OCI-LY7 (cell line): ENCODE results near the gene LARGE1. TPM values are rescaled to one million over a fixed set of nuclear protein-coding genes. Genes with fewer than 3 reads are reported as not detected.

Source experiments
- BruUV-seq: library from RNA; stranded (reverse); fragments of 400-500 nt; replicated peaks from 2 replicates; lab custom pipeline; 2021; lab: Mats Ljungman, UMichigan
- CTCF ChIA-PET: fragments of 300-600 bp; sonication (Branson Sonifier 250); formaldehyde crosslinking; loops from one replicate; lab custom pipeline; 2022; ENCODE audit warnings: antibody characterized with exemption; ENCODE audit not compliant: unreplicated experiment; lab: Charles Lee
- POLR2A ChIA-PET: fragments of 300-600 bp; sonication (Branson Sonifier 250); formaldehyde crosslinking; loops from one replicate; lab custom pipeline; 2022; ENCODE audit warnings: antibody characterized with exemption; lab: Charles Lee
- DNase-seq: peaks from one replicate; pipeline ENCODE4 v3.0.0-alpha.2; 2015; ENCODE audit warnings: low spot score
- H2AFZ ChIP-seq: fragments of 200-600 bp; sonication (generic), shearing (Covaris generic); 2 replicates; pipeline ENCODE4 v1.6.1; 2014; ENCODE audit warnings: mild to moderate bottlenecking, antibody characterized with exemption, low read length, moderate library complexity
- H3K27ac ChIP-seq: fragments of 200-600 bp; sonication (generic); 2 replicates; pipeline ENCODE4 v1.5.1; 2014; ENCODE audit warnings: mixed run types, low read depth, mild to moderate bottlenecking, moderate library complexity, low read length, inconsistent platforms; ENCODE audit not compliant: poor library complexity, severe bottlenecking
- H3K36me3 ChIP-seq: fragments of 200-600 bp; sonication (generic); 2 replicates; pipeline ENCODE4 v1.6.1; 2014; ENCODE audit warnings: mild to moderate bottlenecking, antibody characterized with exemption, low read length, moderate library complexity, mixed read lengths; ENCODE audit not compliant: insufficient read depth
- H3K4me1 ChIP-seq: fragments of 200-600 bp; sonication (generic); 2 replicates; pipeline ENCODE4 v1.5.1; 2014; ENCODE audit warnings: mild to moderate bottlenecking, low read length; ENCODE audit not compliant: insufficient read depth, poor library complexity, severe bottlenecking
- H3K4me2 ChIP-seq: fragments of 200-600 bp; sonication (generic); 2 replicates; pipeline ENCODE4 v1.6.1; 2014; ENCODE audit warnings: mild to moderate bottlenecking, low read length
- H3K4me3 ChIP-seq: fragments of 200-600 bp; sonication (generic); 2 replicates; pipeline ENCODE4 v1.5.1; 2014; ENCODE audit warnings: mild to moderate bottlenecking, low read depth, low read length; ENCODE audit not compliant: poor library complexity, severe bottlenecking
- H3K79me2 ChIP-seq: fragments of 200-600 bp; sonication (generic); 2 replicates; pipeline ENCODE4 v1.6.1; 2016; ENCODE audit warnings: low read depth, mild to moderate bottlenecking, low read length, moderate library complexity, mixed read lengths; ENCODE audit not compliant: insufficient read depth
- H3K9me2 ChIP-seq: fragments of 200-600 bp; sonication (generic); 2 replicates; pipeline ENCODE4 v1.6.1; 2016; ENCODE audit warnings: mild to moderate bottlenecking, low read length, mixed read lengths; ENCODE audit not compliant: insufficient read depth
- H3K9me3 ChIP-seq: fragments of 200-600 bp; sonication (generic); 2 replicates; pipeline ENCODE4 v1.6.1; 2014; ENCODE audit warnings: mild to moderate bottlenecking, mixed run types, low read length, mixed read lengths
- H4K20me1 ChIP-seq: fragments of 200-600 bp; sonication (generic); 2 replicates; pipeline ENCODE4 v1.6.1; 2014; ENCODE audit warnings: mild to moderate bottlenecking, antibody characterized with exemption, low read length, moderate library complexity, mixed read lengths; ENCODE audit not compliant: insufficient read depth
- EZH2phosphoT487 ChIP-seq: fragments of 200-600 bp; sonication (generic); IDR thresholded peaks from 2 replicates; pipeline ENCODE4 v1.6.1; 2018; ENCODE audit warnings: low read depth, borderline replicate concordance, mild to moderate bottlenecking, mixed run types, antibody characterized with exemption, low read length, moderate library complexity, mixed read lengths
- intact Hi-C: fragments of 100-400 bp; cut with micrococcal nuclease; formaldehyde crosslinking; loops from one replicate; pipeline ENCODE4 v1.10.0; 2022; ENCODE audit not compliant: unreplicated experiment
- total RNA-seq, 2 experiments: library from RNA; depleted of rRNA in 1 of 2; stranded (reverse); fragments of >200 nt in 1 of 2; shearing (Covaris generic) in 1 of 2; gene quantifications; 2 replicates each; pipeline ENCODE4 v1.2.3, GENCODE V29; 2014 to 2022
- TF ChIP-seq, protein P1 (sequence below): fragments of 200-600 bp; sonication (generic); conservative IDR thresholded peaks from 2 replicates; pipeline ENCODE4 v1.5.1; 2014; ENCODE audit warnings: mild to moderate bottlenecking, antibody characterized with exemption, low read length, moderate library complexity, mixed read lengths

LARGE1 gene
- total RNA-seq, 2 experiments from 2014 or later = 31.5 to 31.9 TPM

DNA sequence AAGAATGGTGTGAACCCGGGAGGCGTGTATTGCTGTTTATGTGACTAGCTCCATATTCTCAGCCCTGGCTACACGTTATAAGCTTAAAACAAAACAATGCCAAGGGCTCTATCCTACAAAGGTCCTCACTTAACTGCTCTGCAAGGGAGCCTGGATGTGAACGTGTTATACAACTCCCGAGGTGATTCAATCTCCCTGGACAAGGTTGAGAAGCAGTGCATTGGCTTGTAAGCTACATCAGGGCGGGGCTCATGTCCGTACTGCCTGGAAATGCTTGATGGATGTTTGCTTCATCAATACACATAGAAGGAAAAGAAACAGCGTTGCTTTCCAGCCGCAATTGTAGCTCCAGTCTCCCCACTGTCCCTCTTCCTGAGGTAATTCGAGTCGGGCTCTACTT is 605.2 kb downstream of the LARGE1 start:
- Histone ChIP-seq H3K9me2 (no peaks in the 10 kb centered on the region), H2AFZ (no peak overlapping the region), H3K79me2 (no peaks in the 10 kb centered on the region), H3K4me3 (no peak overlapping the region), H3K9me3 (no peaks in the 10 kb centered on the region), H3K27ac (no peak overlapping the region), H3K36me3 (no peaks in the 10 kb centered on the region), H3K4me2 (no peak overlapping the region), H3K4me1 (peaks cover 38% of the 10 kb centered on the region), H4K20me1 (no peaks in the 10 kb centered on the region)
- CTCF ChIA-PET = interaction anchor here (1.0 kb wide), 1 partner anchor 13 kb away, joined by 4 read pairs; no protein-coding TSS in a partner anchor
- no TSS peak for BruUV-seq
- no peak for DNase-seq
- intact Hi-C loops = loop anchor here (5.0 kb wide), 1 partner anchor 607 kb away; the partner anchor contains the start of gene LARGE1
- no peak for TF ChIP-seq EZH2phosphoT487
- TF ChIP-seq, protein P1, sequence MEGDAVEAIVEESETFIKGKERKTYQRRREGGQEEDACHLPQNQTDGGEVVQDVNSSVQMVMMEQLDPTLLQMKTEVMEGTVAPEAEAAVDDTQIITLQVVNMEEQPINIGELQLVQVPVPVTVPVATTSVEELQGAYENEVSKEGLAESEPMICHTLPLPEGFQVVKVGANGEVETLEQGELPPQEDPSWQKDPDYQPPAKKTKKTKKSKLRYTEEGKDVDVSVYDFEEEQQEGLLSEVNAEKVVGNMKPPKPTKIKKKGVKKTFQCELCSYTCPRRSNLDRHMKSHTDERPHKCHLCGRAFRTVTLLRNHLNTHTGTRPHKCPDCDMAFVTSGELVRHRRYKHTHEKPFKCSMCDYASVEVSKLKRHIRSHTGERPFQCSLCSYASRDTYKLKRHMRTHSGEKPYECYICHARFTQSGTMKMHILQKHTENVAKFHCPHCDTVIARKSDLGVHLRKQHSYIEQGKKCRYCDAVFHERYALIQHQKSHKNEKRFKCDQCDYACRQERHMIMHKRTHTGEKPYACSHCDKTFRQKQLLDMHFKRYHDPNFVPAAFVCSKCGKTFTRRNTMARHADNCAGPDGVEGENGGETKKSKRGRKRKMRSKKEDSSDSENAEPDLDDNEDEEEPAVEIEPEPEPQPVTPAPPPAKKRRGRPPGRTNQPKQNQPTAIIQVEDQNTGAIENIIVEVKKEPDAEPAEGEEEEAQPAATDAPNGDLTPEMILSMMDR = no peak
- POLR2A ChIA-PET = interaction anchor here (0.9 to 4.6 kb wide), 2 partner anchors 10 to 15 kb away, joined by 4 to 21 read pairs; no protein-coding TSS in a partner anchor

DNA sequence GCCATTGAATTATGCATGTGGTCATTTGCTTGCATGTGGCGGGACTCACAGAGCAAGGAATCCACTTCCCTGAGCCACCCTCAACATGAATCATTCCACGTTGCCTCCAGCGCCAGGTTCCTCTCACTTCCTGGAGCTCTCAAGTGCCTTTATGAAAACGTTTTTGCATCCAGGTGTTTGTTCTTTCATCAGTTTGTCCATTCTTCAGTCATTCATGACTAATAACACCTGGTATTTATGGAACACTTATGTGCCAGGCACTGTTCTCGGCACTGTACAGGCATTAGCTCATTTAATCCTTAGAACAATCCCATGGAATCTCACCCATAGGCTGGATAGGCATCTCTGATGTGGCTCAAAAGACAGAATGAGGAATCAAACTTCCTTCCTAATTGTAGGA is 606.0 kb downstream of the LARGE1 start:
- H3K4me3 ChIP-seq = no peak overlapping the region
- H3K79me2 ChIP-seq = no peaks in the 10 kb centered on the region
- H3K9me2 ChIP-seq = no peaks in the 10 kb centered on the region
- H3K27ac ChIP-seq = no peak overlapping the region
- H3K4me2 ChIP-seq = no peak overlapping the region
- DNase-seq = no peak
- no peaks in the 10 kb centered on the region for H4K20me1 ChIP-seq
- peaks cover 31% of the 10 kb centered on the region for H3K4me1 ChIP-seq
- BruUV-seq = no TSS peak
- H2AFZ ChIP-seq = no peak overlapping the region
- H3K9me3 ChIP-seq = no peaks in the 10 kb centered on the region
- TF ChIP-seq, protein P1 = no peak
- TF ChIP-seq EZH2phosphoT487 = no peak
- ChIA-PET POLR2A (interaction anchor here (0.9 to 4.6 kb wide), 2 partner anchors 11 to 14 kb away, joined by 4 to 21 read pairs; no protein-coding TSS in a partner anchor), CTCF (no interaction called here)
- intact Hi-C loops = no loop called here
- H3K36me3 ChIP-seq = no peaks in the 10 kb centered on the region

- Histone ChIP-seq H4K20me1 (no peaks in the 10 kb centered on the region), H3K4me2 (no peak overlapping the region), H3K4me3 (no peak overlapping the region), H3K4me1 (peaks cover 55% of the 10 kb centered on the region), H3K9me3 (no peaks in the 10 kb centered on the region), H3K36me3 (no peaks in the 10 kb centered on the region), H3K27ac (no peak overlapping the region), H2AFZ (no peak overlapping the region), H3K79me2 (no peaks in the 10 kb centered on the region), H3K9me2 (no peaks in the 10 kb centered on the region)
- CTCF ChIA-PET = interaction anchor here (0.8 to 2.1 kb wide), 2 partner anchors 23 to 216 kb away, joined by 3 to 10 read pairs; no protein-coding TSS in a partner anchor
- DNase-seq = no peak
- BruUV-seq = no TSS peak
- TF ChIP-seq EZH2phosphoT487 = no peak
- TF ChIP-seq, protein P1 = no peak
- intact Hi-C loops = loop anchor here (2.0 to 5.0 kb wide), 3 partner anchors 84 to 539 kb away; no protein-coding TSS in a partner anchor
- POLR2A ChIA-PET = interaction anchor here (0.5 to 1.0 kb wide), 5 partner anchors 31 to 276 kb away, joined by 3 read pairs; no protein-coding TSS in a partner anchor
Observed at GRCh38 chr22:33303099-33303498, 617.2 kb downstream of the LARGE1 start.
